GM18517 (cell line): ENCODE data around the gene ANAPC4.

ENCODE experiments used
- ATAC-seq: cut with Tn5 transposase; IDR thresholded peaks from one replicate; pipeline ENCODE4 v1.9.1; 2021; ENCODE audit warnings: mild to moderate bottlenecking, moderate library complexity; ENCODE audit not compliant: unreplicated experiment

Gene ANAPC4

GRCh38 chr4:25377572-25378436 lies 741 bp downstream of the ANAPC4 start:
- peak; percentile 15 for ATAC-seq

- ATAC-seq = no peak
Observed at GRCh38 chr4:25378437-25378743, 1.3 kb downstream of the ANAPC4 start.

- no peak for ATAC-seq
Observed at GRCh38 chr4:25379591-25379990, 2.5 kb downstream of the ANAPC4 start.

- no peak for ATAC-seq
Observed at GRCh38 chr4:25383647-25384046, 6.6 kb downstream of the ANAPC4 start.

GRCh38 chr4:25386926-25387325 lies 9.9 kb downstream of the ANAPC4 start:
- no peak for ATAC-seq

GRCh38 chr4:25397305-25397704 lies 20.2 kb downstream of the ANAPC4 start:
- ATAC-seq = no peak

GRCh38 chr4:25399510-25399909 lies 22.4 kb downstream of the ANAPC4 start:
- no peak for ATAC-seq

GRCh38 chr4:25401066-25401465 lies 24.0 kb downstream of the ANAPC4 start:
- ATAC-seq = no peak

- ATAC-seq = no peak
Observed at GRCh38 chr4:25402521-25402920, 25.5 kb downstream of the ANAPC4 start.

GRCh38 chr4:25403699-25404098 lies 26.6 kb downstream of the ANAPC4 start:
- no peak for ATAC-seq

- no peak for ATAC-seq
Observed at GRCh38 chr4:25405453-25405852, 28.4 kb downstream of the ANAPC4 start.

- no peak for ATAC-seq
Observed at GRCh38 chr4:25406081-25406692, 29.1 kb downstream of the ANAPC4 start.

GRCh38 chr4:25410820-25411529 lies 33.9 kb downstream of the ANAPC4 start:
- ATAC-seq = no peak

GRCh38 chr4:25413261-25413660 lies 36.2 kb downstream of the ANAPC4 start:
- ATAC-seq = no peak

- no peak for ATAC-seq
Observed at GRCh38 chr4:25417014-25417413, 40.0 kb downstream of the ANAPC4 start.

GRCh38 chr4:25420931-25421330 lies 43.9 kb downstream of the ANAPC4 start:
- no peak for ATAC-seq

GRCh38 chr4:25421816-25422525 lies 44.9 kb downstream of the ANAPC4 start:
- no peak for ATAC-seq

- ATAC-seq = no peak
Observed at GRCh38 chr4:25423548-25423947, 46.5 kb downstream of the ANAPC4 start.

- no peak for ATAC-seq
Observed at GRCh38 chr4:25424539-25425228, 47.6 kb downstream of the ANAPC4 start.

- no peak for ATAC-seq
Observed at GRCh38 chr4:25425361-25425760, 48.3 kb downstream of the ANAPC4 start.

GRCh38 chr4:25427871-25428270 lies 50.8 kb downstream of the ANAPC4 start:
- ATAC-seq = no peak
